Activated CD8-positive, alpha-beta memory T cell treated with anti-CD3 and anti-CD28 coated beads, Interleukin-2, amount 50 U/mL, for 1 hour (primary cell): ENCODE data around the gene IGFBP3.

Experiments
- DNase-seq: peaks from one replicate; pipeline ENCODE4 v3.0.0-alpha.2; 2020; ENCODE audit errors: extremely low read depth

The IGFBP3 gene

GRCh38 chr7:45892407-45893035, 28.6 kb downstream of the IGFBP3 start:
- DNase-seq = no peak

- no peak for DNase-seq
Measured at GRCh38 chr7:45891462-45892402, 29.3 kb downstream of the IGFBP3 start.

- no peak for DNase-seq
Measured at GRCh38 chr7:45890902-45891461, 30.1 kb downstream of the IGFBP3 start.

GRCh38 chr7:45890125-45890901, 30.8 kb downstream of the IGFBP3 start:
- no peak for DNase-seq

- DNase-seq = no peak
Measured at GRCh38 chr7:45889367-45890067, 31.6 kb downstream of the IGFBP3 start.

GRCh38 chr7:45888993-45889366, 32.1 kb downstream of the IGFBP3 start:
- no peak for DNase-seq

- no peak for DNase-seq
Measured at GRCh38 chr7:45888185-45888992, 32.7 kb downstream of the IGFBP3 start, which contains the start of gene IGFBP1. Gene IGFBP1, plus strand, starts transcription at chr7:45888488. Its CDS starts 165 bp downstream, at chr7:45888653.

- DNase-seq = no peak
Measured at GRCh38 chr7:45886931-45887667, 34.0 kb downstream of the IGFBP3 start.

GRCh38 chr7:45885264-45885882, 35.7 kb downstream of the IGFBP3 start:
- no peak for DNase-seq

GRCh38 chr7:45884136-45884535, 36.9 kb downstream of the IGFBP3 start:
- DNase-seq = no peak

GRCh38 chr7:45882465-45882810, 38.6 kb downstream of the IGFBP3 start:
- DNase-seq = no peak

- DNase-seq = no peak
Measured at GRCh38 chr7:45881759-45882464, 39.2 kb downstream of the IGFBP3 start.

GRCh38 chr7:45881280-45881758, 39.8 kb downstream of the IGFBP3 start:
- no peak for DNase-seq

- DNase-seq = no peak
Measured at GRCh38 chr7:45880433-45880860, 40.6 kb downstream of the IGFBP3 start.

- no peak for DNase-seq
Measured at GRCh38 chr7:45878457-45879144, 42.5 kb downstream of the IGFBP3 start.

- DNase-seq = no peak
Measured at GRCh38 chr7:45876519-45876918, 44.6 kb downstream of the IGFBP3 start.

GRCh38 chr7:45874408-45875131, 46.5 kb downstream of the IGFBP3 start:
- DNase-seq = no peak
